Kidney (tissue), 14 donors: Measurements from ENCODE around the gene DUSP12. TPM values are rescaled to one million over a fixed set of nuclear protein-coding genes. Genes with fewer than 3 reads are reported as not detected.

Source experiments
- DNase-seq, 5 donors: peaks; one replicate each; pipeline ENCODE4 v3.0.0-alpha.2; 2013 to 2020
- FAIRE-seq: peaks from 2 replicates; lab custom pipeline; 2012; peaks lifted over from hg19 to GRCh38; lab: Jason Lieb, UNC
- H3K27ac ChIP-seq, 2 donors: one replicate each; pipeline ENCODE4 v1.7.0; 2013; ENCODE audit warnings: low read depth in 2 of 2, low read length in 2 of 2, inconsistent platforms in 1 of 2
- H3K27me3 ChIP-seq: one replicate; pipeline ENCODE4 v1.7.1; 2013; ENCODE audit warnings: low read length, inconsistent platforms; ENCODE audit not compliant: control insufficient read depth, insufficient read depth
- H3K36me3 ChIP-seq, 3 donors: one replicate each; pipeline versions ENCODE4 v1.7.0 to v1.7.1; 2013; ENCODE audit warnings: low read length in 3 of 3, control low read depth in 1 of 3, inconsistent platforms in 1 of 3; ENCODE audit not compliant: insufficient read depth in 3 of 3, control insufficient read depth in 2 of 3
- H3K4me1 ChIP-seq, 3 donors: one replicate each; pipeline versions ENCODE4 v1.7.0 to v1.7.1; 2013; ENCODE audit warnings: low read length in 3 of 3, inconsistent platforms in 1 of 3, low read depth in 1 of 3; ENCODE audit not compliant: control insufficient read depth in 2 of 3, insufficient read depth in 2 of 3
- H3K4me3 ChIP-seq, 3 donors: one replicate each; pipeline versions ENCODE4 v1.7.0 to v1.8.1; 2013; ENCODE audit warnings: low read length in 3 of 3, control low read depth in 1 of 3, inconsistent platforms in 1 of 3
- H3K9ac ChIP-seq, 3 donors: one replicate each; pipeline versions ENCODE4 v1.7.0 to v1.7.1; 2013; ENCODE audit warnings: low read length in 3 of 3, control low read depth in 1 of 3, inconsistent platforms in 1 of 3
- H3K9me3 ChIP-seq, 3 donors: one replicate each; pipeline versions ENCODE4 v1.7.0 to v1.7.1; 2013; ENCODE audit warnings: low read length in 3 of 3, control low read depth in 1 of 3, inconsistent platforms in 1 of 3; ENCODE audit not compliant: control insufficient read depth in 2 of 3, insufficient read depth in 1 of 3
- intact Hi-C: fragments of 100-400 bp; cut with DNase I; formaldehyde crosslinking; loops from one replicate; pipeline ENCODE4 v1.11.1; 2022
- polyA plus RNA-seq: library from polyadenylated mRNA; stranded (reverse); fragments of 350-450 nt; fragmentation: Illumina TruSeq; extraction: RNeasy Lipid Tissue Mini Kit (QIAGEN cat#74804); gene quantifications from one replicate; pipeline ENCODE4 v1.2.3, GENCODE V29; 2014; ENCODE audit warnings: low read depth, low replicate concordance; ENCODE audit not compliant: insufficient read depth
- total RNA-seq: library from RNA; stranded (reverse); fragmentation: NEBNext Ultra II Directional; extraction: Animal tissue kit (Norgen Biotek cat#: 25700); gene quantifications from one replicate; pipeline ENCODE4 v1.2.1, GENCODE V29; 2021
- TF ChIP-seq, protein P1 (sequence below): IDR thresholded peaks from 3 replicates; pipeline ENCODE4 v1.5.1; 2012; ENCODE audit warnings: mild to moderate bottlenecking, moderate library complexity, borderline replicate concordance; ENCODE audit not compliant: insufficient read depth; ENCODE audit errors: extremely low read depth
- donor health status: control.
- donor health status: control.
- donor health status: control.
- donor health status: control.
- donor health status: control.
- donor health status: DM: yes; HTN: yes; CAD: no.
- donor health status: Normal renal cell carcinoma (clear cell type).

The DUSP12 gene
- total and polyA plus RNA-seq, 2 donors from 2014 or later = 17.9 to 21.3 TPM

DNA sequence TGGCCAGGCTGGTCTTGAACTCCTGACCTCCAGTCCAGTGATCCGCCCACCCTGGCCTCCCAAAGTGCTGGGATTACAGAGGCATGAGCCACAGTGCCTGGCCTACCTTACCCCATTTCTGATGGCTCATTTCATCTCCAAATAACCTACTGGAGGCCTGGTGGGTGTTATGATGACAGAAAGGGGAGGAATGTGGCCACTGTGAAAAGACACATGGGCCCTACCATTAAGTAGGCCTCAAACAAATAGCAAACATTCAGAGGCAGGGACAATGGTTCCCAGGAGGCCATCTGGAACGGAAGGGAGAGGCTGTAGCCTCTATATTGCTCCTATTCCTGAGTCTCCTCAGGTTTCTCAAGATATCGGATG, 43.5 kb upstream of the DUSP12 start:
- FAIRE-seq (no peak), DNase-seq (no peak)
- Histone ChIP-seq H3K9ac (no peak overlapping the region), H3K9me3 (no peaks in the 10 kb centered on the region), H3K27ac (no peak overlapping the region), H3K4me1 (no peaks in the 10 kb centered on the region), H3K4me3 (no peak overlapping the region), H3K36me3 (no peaks in the 10 kb centered on the region), H3K27me3 (no peaks in the 10 kb centered on the region)
- TF ChIP-seq, protein P1, sequence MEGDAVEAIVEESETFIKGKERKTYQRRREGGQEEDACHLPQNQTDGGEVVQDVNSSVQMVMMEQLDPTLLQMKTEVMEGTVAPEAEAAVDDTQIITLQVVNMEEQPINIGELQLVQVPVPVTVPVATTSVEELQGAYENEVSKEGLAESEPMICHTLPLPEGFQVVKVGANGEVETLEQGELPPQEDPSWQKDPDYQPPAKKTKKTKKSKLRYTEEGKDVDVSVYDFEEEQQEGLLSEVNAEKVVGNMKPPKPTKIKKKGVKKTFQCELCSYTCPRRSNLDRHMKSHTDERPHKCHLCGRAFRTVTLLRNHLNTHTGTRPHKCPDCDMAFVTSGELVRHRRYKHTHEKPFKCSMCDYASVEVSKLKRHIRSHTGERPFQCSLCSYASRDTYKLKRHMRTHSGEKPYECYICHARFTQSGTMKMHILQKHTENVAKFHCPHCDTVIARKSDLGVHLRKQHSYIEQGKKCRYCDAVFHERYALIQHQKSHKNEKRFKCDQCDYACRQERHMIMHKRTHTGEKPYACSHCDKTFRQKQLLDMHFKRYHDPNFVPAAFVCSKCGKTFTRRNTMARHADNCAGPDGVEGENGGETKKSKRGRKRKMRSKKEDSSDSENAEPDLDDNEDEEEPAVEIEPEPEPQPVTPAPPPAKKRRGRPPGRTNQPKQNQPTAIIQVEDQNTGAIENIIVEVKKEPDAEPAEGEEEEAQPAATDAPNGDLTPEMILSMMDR = no peak
- intact Hi-C loops = no loop called here

DNA sequence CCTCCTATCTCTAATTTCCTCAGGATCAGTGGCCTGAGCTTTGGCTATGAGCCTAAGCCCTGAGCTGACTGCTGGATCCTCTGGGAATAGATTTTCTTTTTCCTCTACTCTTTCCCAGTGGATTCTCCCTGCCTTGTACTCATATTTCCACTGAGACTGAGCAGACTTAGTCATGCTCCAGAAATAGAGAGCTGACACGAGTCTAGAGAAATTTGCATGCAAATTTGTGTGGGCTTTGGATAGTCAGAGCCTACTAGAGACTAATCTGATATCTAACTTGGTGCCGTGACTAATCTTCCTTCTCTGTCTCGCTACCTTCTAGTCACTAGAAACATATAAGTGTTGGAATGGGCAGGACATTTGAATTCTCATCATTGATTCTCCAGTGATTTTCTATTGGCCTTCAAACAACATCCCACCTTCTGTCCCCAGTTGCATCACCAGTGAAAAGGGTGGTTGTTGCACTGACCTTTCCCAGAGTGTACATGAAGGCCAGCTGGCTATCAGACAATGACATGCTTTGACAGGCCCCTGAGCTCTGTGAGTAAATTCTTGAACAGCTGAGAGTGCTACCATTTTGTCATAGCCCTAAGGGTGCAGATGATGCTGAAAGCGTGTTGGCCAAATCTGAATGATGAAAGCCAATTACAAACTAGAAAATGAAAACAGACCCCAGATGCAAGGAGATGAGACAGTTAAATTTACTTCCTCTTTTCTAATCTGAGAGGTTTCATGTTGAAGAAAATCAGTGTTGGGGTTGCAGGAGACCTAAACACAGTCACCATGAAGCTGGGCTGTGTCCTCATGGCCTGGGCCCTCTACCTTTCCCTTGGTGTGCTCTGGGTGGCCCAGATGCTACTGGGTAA, 42.9 kb upstream of the DUSP12 start, which contains the start of gene FCRLA:
Gene FCRLA (plus strand): TSS at position 748 of the 866 bp plus-strand sequence. CDS start 36 bp downstream, at position 784.
- H3K9me3 ChIP-seq = no peaks in the 10 kb centered on the region
- H3K4me1 ChIP-seq = no peaks in the 10 kb centered on the region
- no peak within 1 kb of the TSS for H3K4me3 ChIP-seq
- intact Hi-C loops = no loop called here
- TF ChIP-seq, protein P1 = no peak
- DNase-seq (no peak), FAIRE-seq (no peak)
- H3K36me3 ChIP-seq = no peaks in the 10 kb centered on the region
- no peaks in the 10 kb centered on the region for H3K27me3 ChIP-seq
- no peak within 1 kb of the TSS for H3K9ac ChIP-seq
- H3K27ac ChIP-seq = no peak within 1 kb of the TSS

DNA sequence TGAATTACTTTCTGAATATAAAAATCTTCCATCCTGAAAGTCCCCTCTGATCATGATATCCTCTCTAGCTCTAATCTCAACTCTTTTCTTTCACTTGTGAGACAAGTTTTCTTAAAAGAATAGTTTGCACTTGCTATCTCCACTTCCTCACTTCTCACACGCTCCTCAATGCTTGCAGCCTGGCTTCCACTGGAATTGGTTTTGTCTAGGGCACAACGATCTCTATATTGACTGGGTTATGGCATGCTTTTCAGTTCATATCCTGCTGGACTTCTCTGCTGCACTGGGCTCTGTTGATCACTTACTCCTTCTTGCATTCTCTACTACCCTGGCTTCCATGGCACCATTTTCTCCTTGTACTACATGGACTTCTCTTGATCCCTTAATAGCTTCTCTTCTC, 42.1 kb upstream of the DUSP12 start:
- Histone ChIP-seq H3K9me3 (no peaks in the 10 kb centered on the region), H3K9ac (no peak overlapping the region), H3K36me3 (no peaks in the 10 kb centered on the region), H3K4me1 (no peaks in the 10 kb centered on the region), H3K4me3 (no peak overlapping the region), H3K27me3 (no peaks in the 10 kb centered on the region), H3K27ac (no peak overlapping the region)
- FAIRE-seq (no peak), DNase-seq (no peak)
- TF ChIP-seq, protein P1 = no peak
- intact Hi-C loops = no loop called here
